Uterus (tissue), 4 donors: ENCODE data around the gene OLFML2A. TPM values are rescaled to one million over a fixed set of nuclear protein-coding genes. Genes with fewer than 3 reads are reported as not detected.

ENCODE experiments used
- DNase-seq, 2 donors: peaks; one replicate each; pipeline ENCODE4 v3.0.0-alpha.2; 2019 to 2020
- H3K27ac ChIP-seq, 2 donors: fragments of 200-600 bp; sonication (generic); 1 replicate in 1 of 2; 2 replicates in 1 of 2; pipeline ENCODE4 v1.5.1; 2016 to 2018
- H3K27me3 ChIP-seq, 2 donors: fragments of 200-600 bp; sonication (generic); one replicate each; pipeline ENCODE4 v1.5.1; 2018 to 2019; ENCODE audit warnings: control low read depth in 1 of 2
- H3K36me3 ChIP-seq, 2 donors: fragments of 200-600 bp; sonication (generic); one replicate each; pipeline ENCODE4 v1.5.1; 2019; ENCODE audit warnings: control low read depth in 1 of 2
- H3K4me1 ChIP-seq, 2 donors: fragments of 200-600 bp; sonication (generic); one replicate each; pipeline ENCODE4 v1.5.1; 2018 to 2019; ENCODE audit warnings: control low read depth in 1 of 2
- H3K4me3 ChIP-seq, 2 donors: fragments of 200-600 bp; sonication (generic); 1 replicate in 1 of 2; 2 replicates in 1 of 2; pipeline ENCODE4 v1.5.1; 2018 to 2019; ENCODE audit warnings: mild to moderate bottlenecking in 1 of 2
- H3K9me3 ChIP-seq, 2 donors: fragments of 200-600 bp; sonication (generic); one replicate each; pipeline ENCODE4 v1.5.1; 2019; ENCODE audit warnings: control low read depth in 1 of 2
- POLR2A ChIP-seq, 2 donors: fragments of 450-650 bp; IDR thresholded peaks; one replicate each; pipeline ENCODE4 v1.6.1; 2016; ENCODE audit warnings: antibody characterized with exemption in 2 of 2, mild to moderate bottlenecking in 1 of 2, moderate library complexity in 1 of 2
- intact Hi-C: fragments of 100-400 bp; cut with DNase I; formaldehyde crosslinking; loops from one replicate; pipeline ENCODE4 v1.15.1; 2023; ENCODE audit warnings: low total_unique reads
- total RNA-seq, 4 donors: library from RNA; depleted of rRNA in 3 of 4; stranded (reverse); fragments of >200 nt in 3 of 4; gene quantifications; one replicate each; pipeline versions ENCODE4 v1.1.0 to v1.2.4, GENCODE V29; 2014 to 2023
- TF ChIP-seq, protein P1 (sequence below), 4 experiments: fragments of 200-600 bp in 2 of 4; fragments of 450-650 bp in 2 of 4; sonication (generic) in 2 of 4; IDR thresholded peaks; one replicate each; pipeline ENCODE4 v1.5.1; 2016 to 2019; ENCODE audit warnings: antibody characterized with exemption in 4 of 4, mild to moderate bottlenecking in 2 of 4, moderate library complexity in 1 of 4
- donor health status: DM: yes; HTN: yes; CAD: no.

The OLFML2A gene
- total RNA-seq, 4 donors from 2014 or later: 21.3 to 86.5 (median 71.8) TPM

DNA sequence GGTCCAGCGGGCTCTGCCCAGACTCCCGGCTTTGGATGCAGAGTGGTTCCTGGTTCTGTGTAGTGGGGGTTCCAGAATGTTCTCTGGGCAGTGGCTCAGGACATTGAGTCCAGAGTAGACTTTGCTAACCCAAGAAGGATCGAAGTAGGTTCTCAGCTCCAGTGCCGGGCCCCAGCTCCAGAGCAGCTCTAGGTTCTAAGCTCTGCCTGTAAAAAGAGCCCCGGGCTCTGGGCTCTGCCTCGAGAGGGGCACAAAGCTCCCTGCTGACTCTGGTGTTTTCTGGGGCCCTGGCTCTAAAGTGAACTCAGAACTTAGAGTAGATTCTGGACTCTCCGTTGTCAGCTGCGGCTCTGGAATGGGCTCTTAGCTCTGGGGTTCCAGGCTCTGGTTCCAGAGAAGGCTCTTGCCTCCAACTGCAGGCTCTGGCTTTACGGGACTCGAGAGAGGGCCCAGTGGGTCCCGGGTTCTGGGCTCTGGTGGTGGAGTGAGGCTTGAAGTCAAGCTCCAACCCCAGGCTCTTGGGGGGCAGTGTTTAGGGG, 76.7 kb downstream of the OLFML2A start:
- Histone ChIP-seq H3K27me3 (no peaks in the 10 kb centered on the region), H3K36me3 (no peaks in the 10 kb centered on the region), H3K4me1 (no peaks in the 10 kb centered on the region), H3K27ac (peak overlapping the region; percentile 64 to 65), H3K9me3 (no peaks in the 10 kb centered on the region), H3K4me3 (peak overlapping the region; percentile 25 to 33)
- no peak for DNase-seq
- intact Hi-C loops: loop anchor here (2.0 kb wide), 1 partner anchor 81 kb away; no protein-coding TSS in a partner anchor
- TF ChIP-seq POLR2A (IDR thresholded peaks at IDR 0.05): no peak
- TF ChIP-seq, protein P1, sequence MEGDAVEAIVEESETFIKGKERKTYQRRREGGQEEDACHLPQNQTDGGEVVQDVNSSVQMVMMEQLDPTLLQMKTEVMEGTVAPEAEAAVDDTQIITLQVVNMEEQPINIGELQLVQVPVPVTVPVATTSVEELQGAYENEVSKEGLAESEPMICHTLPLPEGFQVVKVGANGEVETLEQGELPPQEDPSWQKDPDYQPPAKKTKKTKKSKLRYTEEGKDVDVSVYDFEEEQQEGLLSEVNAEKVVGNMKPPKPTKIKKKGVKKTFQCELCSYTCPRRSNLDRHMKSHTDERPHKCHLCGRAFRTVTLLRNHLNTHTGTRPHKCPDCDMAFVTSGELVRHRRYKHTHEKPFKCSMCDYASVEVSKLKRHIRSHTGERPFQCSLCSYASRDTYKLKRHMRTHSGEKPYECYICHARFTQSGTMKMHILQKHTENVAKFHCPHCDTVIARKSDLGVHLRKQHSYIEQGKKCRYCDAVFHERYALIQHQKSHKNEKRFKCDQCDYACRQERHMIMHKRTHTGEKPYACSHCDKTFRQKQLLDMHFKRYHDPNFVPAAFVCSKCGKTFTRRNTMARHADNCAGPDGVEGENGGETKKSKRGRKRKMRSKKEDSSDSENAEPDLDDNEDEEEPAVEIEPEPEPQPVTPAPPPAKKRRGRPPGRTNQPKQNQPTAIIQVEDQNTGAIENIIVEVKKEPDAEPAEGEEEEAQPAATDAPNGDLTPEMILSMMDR (IDR thresholded peaks at IDR 0.05): no peak

DNA sequence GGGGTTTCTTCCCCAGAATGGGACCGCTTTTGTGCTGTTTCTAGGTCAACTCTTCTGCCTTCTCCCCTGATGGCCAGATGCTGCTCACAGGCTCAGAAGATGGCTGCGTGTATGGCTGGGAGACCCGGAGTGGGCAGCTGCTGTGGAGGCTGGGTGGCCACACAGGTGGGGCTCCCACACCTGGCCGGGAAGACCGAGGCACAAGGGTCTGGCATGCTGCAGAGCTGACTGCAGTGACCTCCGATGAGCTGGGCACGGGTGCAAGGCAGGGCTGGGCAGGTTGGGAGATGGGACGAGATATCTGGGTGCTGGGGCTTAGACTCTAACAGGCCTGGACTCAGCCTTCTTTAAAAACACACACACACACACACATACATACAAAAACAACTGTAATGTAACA, 77.2 kb downstream of the OLFML2A start:
- no peaks in the 10 kb centered on the region for H3K36me3 ChIP-seq
- H3K27ac ChIP-seq: no peak overlapping the region
- H3K4me1 ChIP-seq: no peaks in the 10 kb centered on the region
- no peaks in the 10 kb centered on the region for H3K9me3 ChIP-seq
- no peak for DNase-seq
- intact Hi-C loops: no loop called here
- H3K27me3 ChIP-seq: no peaks in the 10 kb centered on the region
- H3K4me3 ChIP-seq: no peak overlapping the region
- TF ChIP-seq POLR2A (IDR thresholded peaks at IDR 0.05): no peak
- TF ChIP-seq, protein P1 (IDR thresholded peaks at IDR 0.05): no peak

DNA sequence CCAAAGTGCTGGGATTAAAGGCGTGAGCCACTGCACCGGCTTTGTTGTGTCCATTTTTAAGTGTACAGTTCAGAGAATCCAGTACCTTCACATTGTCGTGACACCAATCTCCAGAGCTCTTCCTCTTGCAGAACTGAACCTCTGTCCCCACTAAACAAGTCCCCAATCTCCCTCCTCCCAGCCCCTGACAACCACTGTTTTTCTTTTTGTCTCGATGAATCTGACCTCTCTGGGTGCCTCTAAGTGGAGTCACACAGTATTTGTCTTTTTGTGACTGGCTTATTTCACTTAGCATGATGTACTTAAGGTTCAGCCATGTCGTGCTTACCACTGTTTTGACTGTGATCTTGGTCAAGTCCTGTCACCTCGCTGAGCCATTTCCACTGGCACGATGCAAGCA, 77.9 kb downstream of the OLFML2A start:
- H3K36me3 ChIP-seq: no peaks in the 10 kb centered on the region
- H3K27me3 ChIP-seq: no peaks in the 10 kb centered on the region
- no peaks in the 10 kb centered on the region for H3K9me3 ChIP-seq
- H3K27ac ChIP-seq: no peak overlapping the region
- no peak for DNase-seq
- TF ChIP-seq, protein P1 (IDR thresholded peaks at IDR 0.05): no peak
- TF ChIP-seq POLR2A (IDR thresholded peaks at IDR 0.05): no peak
- intact Hi-C loops: no loop called here
- H3K4me3 ChIP-seq: no peak overlapping the region
- no peaks in the 10 kb centered on the region for H3K4me1 ChIP-seq

DNA sequence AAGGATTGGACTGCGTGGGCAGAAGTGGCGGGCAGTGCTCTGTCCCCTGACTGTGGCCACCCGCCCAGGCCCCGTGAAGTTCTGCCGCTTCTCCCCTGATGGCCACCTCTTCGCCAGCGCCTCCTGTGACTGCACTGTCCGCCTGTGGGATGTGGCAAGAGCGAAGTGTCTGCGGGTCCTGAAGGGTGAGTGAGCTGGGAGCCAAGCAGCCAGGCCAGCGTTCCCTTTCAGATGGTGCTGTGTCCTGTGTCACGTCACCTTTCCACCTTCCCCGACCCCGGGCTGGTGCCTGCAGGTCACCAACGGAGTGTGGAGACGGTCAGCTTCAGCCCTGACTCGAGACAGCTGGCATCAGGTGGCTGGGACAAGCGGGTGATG, 78.6 kb downstream of the OLFML2A start:
- H3K27ac ChIP-seq: no peak overlapping the region
- no peak for DNase-seq
- no peak overlapping the region for H3K4me3 ChIP-seq

DNA sequence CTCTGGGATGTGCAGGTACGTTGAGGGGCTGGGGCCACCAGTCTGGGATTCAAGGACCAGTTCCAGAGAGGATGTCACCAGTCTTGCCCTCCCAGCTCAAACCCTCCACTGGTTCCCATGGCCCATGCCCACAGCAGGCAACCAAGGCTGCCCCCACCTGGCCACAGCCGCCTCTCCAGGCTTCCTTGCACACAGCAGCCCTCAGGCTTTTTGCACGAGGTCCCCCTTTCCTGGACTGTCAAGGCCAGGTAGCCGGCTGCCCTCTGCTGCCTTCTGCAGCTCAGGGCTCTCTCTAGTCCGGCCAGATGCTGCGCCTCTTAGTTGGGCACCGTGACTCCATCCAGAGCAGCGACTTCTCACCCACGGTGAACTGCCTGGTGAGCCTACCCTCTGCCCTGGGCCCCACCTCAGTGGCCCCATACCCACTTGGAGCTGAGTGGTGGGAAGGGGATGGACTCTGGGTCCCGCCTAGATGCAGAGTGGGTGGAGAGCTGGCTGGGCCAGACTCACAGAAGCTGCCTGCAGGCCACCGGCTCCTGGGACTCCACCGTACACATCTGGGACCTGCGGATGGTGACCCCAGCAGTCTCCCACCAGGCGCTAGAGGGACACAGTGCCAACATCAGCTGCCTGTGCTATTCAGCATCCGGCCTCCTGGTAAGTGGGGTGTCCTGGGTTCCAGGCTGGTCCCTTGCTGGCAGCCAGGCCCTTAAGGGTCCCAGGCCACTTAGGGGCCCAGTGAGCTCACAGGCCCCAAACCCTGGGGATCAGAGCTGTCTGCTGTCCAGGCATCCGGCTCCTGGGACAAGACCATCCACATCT, 79.2 kb downstream of the OLFML2A start:
- Histone ChIP-seq H3K27me3 (no peaks in the 10 kb centered on the region), H3K27ac (no peak overlapping the region)

More for the DNA sequence above, 78.6 kb downstream of the OLFML2A start:
- Histone ChIP-seq H3K36me3 (no peaks in the 10 kb centered on the region), H3K9me3 (no peaks in the 10 kb centered on the region), H3K27me3 (no peaks in the 10 kb centered on the region), H3K4me1 (no peaks in the 10 kb centered on the region)
- intact Hi-C loops: no loop called here
- no peak for TF ChIP-seq POLR2A (IDR thresholded peaks at IDR 0.05)
- TF ChIP-seq, protein P1 (IDR thresholded peaks at IDR 0.05): no peak

More for the DNA sequence above, 79.2 kb downstream of the OLFML2A start:
- Histone ChIP-seq H3K9me3 (no peaks in the 10 kb centered on the region), H3K4me3 (no peak overlapping the region), H3K4me1 (no peaks in the 10 kb centered on the region), H3K36me3 (no peaks in the 10 kb centered on the region)
- intact Hi-C loops: no loop called here
- TF ChIP-seq, protein P1 (IDR thresholded peaks at IDR 0.05): peak in 1 of 4 experiments; percentile 30
- no peak for TF ChIP-seq POLR2A (IDR thresholded peaks at IDR 0.05)
- no peak for DNase-seq
